Epithelial cell of proximal tubule (primary cell): ENCODE data around the gene LHX5. TPM values are rescaled to one million over a fixed set of nuclear protein-coding genes. Genes with fewer than 3 reads are reported as not detected.

Experiments used
- DNase-seq: peaks from one replicate; pipeline ENCODE4 v3.0.0-alpha.2; 2011; ENCODE audit warnings: low read depth
- H3K4me3 ChIP-seq: 2 replicates; pipeline ENCODE4 v1.5.1; 2011; ENCODE audit warnings: low read depth, mild to moderate bottlenecking, low read length
- total RNA-seq: library from RNA; depleted of rRNA; stranded (reverse); fragments of >200 nt; gene quantifications from 2 replicates; pipeline ENCODE4 v1.2.3, GENCODE V29; 2015
- TF ChIP-seq, protein P1 (sequence below): conservative IDR thresholded peaks from 2 replicates; pipeline ENCODE4 v1.5.1; 2012; ENCODE audit warnings: low read depth, mild to moderate bottlenecking, low read length

Gene LHX5
- total RNA-seq, 1 donor from 2014 or later = 0.06 TPM

DNA sequence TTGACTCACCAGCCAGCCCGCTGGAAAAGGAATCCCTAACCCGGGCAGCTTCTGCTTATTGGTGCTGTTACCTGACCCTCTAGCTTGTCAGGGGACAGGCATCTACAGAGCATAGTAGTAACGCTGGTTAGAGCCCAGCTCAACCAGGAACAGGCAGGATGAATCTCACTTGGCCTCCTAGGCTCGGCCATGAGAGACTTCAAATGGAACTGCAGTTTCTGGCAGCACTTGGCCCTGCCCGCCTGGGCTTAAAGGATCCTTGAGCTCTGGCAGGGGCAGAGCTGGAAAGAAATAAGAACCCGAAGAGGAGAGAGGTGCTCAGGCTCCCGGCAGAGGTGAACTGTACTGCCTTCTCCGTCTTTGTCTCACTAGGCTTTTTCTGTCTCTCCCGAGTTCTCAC lies 2.3 kb upstream of the LHX5 start:
- DNase-seq = no peak
- TF ChIP-seq, protein P1, sequence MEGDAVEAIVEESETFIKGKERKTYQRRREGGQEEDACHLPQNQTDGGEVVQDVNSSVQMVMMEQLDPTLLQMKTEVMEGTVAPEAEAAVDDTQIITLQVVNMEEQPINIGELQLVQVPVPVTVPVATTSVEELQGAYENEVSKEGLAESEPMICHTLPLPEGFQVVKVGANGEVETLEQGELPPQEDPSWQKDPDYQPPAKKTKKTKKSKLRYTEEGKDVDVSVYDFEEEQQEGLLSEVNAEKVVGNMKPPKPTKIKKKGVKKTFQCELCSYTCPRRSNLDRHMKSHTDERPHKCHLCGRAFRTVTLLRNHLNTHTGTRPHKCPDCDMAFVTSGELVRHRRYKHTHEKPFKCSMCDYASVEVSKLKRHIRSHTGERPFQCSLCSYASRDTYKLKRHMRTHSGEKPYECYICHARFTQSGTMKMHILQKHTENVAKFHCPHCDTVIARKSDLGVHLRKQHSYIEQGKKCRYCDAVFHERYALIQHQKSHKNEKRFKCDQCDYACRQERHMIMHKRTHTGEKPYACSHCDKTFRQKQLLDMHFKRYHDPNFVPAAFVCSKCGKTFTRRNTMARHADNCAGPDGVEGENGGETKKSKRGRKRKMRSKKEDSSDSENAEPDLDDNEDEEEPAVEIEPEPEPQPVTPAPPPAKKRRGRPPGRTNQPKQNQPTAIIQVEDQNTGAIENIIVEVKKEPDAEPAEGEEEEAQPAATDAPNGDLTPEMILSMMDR = no peak
- no peak overlapping the region for H3K4me3 ChIP-seq

DNA sequence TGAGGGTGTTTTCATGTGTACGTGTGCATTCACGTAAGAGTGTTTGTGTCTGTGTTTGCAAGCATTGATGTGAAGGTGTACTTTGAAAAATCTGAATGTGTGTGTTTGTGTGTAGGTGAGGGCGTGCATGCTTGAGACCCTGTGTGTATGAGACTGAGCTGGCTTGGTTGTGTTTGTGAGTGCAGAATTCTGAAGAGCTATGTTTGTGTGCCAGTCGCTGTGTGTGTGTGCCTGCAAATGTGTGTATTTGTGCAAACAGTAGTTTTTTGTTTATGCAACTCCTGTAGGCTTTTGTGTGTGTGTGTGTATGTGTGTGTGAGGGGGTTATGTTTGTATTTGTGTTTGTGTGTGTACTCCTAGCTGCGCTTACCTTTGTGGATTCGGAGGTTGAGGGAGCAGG lies 1.7 kb upstream of the LHX5 start:
- H3K4me3 ChIP-seq = no peak overlapping the region
- TF ChIP-seq, protein P1 = no peak
- DNase-seq = no peak

DNA sequence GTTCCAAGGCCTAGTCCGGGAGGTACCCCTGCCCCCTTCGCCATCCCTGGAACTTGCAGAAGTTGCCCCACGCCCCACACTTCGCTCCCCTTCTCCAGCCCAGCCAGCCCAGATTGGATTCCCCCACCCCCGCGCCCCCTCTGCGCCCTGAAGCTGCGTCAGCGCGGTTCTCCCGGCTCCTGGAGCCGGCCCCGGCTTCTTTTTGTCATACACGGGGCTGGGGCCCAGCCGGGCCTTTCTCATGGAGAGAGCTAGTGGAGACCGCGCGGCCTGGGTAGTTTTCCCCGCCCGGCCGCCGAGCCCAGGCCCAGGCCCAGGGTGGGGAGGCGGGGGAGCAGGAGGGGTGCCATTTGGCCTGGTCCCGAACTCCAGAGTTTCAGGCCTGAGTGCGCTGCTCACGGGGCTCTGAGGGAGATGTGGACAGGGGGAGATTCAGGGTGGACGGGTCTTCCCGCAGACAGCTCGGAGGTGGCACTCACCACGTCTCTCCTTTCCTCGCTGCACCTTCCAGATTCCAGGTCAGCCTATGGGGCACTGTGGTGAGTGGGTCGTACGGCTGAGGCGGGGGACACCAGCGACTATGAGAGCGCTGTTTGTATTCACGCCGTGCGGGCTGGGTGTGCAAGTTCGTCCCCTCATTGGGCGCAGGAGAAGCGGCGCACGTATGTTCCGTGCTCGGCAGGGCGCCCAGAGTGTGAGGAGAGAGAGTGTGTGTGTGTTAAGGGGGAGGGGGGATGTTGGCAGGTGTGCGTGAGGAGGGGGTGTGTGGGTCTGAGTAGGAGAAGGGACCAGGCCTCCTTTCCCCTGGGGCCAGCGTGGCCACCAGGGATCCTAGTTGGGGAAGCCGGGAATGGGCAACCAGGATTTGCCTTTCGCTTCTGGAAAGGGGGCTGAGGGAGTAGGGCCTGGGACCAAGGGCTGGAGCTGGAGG lies 785 bp upstream of the LHX5 start:
- DNase-seq = no peak
- no peak overlapping the region for H3K4me3 ChIP-seq
- TF ChIP-seq, protein P1 = no peak

DNA sequence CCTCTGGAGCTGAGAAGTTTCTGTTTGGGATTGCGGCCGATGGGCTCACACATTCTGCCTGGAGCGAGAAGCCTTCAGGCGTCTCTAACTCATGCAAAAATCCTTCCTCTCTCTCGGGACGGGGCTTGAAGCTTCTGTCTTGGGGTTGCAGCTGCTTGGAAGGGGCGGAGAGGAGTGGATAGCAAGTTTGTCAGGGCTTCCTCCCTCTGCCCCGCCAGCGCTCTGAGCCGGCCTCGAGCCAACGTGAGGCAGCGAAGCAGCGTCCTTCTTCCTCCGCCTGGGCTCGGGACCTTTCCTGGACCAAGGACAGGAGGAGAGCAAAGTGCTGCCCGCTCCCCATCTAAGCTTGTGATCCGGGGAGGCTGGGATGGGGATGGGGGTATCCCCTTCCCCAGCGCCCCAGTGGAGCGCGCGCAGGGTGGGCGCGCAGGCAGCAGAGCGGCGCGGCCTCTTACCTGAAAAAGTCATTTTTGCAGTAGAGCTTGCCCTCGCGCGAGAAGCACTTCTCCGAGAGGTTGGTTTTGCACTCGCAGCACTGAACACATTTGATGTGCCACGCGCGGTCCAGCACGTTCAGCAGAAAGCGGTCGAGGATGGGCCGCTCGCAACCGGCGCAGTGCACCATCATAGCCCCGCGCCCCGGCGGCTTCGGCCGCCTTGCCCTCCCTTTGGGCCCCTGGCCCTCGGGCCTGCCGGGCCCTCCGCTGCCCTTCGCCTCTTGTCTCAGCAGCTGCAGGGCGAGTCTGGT lies 626 bp downstream of the LHX5 start:
- TF ChIP-seq, protein P1 = no peak
- no peak overlapping the region for H3K4me3 ChIP-seq
- DNase-seq = no peak

DNA sequence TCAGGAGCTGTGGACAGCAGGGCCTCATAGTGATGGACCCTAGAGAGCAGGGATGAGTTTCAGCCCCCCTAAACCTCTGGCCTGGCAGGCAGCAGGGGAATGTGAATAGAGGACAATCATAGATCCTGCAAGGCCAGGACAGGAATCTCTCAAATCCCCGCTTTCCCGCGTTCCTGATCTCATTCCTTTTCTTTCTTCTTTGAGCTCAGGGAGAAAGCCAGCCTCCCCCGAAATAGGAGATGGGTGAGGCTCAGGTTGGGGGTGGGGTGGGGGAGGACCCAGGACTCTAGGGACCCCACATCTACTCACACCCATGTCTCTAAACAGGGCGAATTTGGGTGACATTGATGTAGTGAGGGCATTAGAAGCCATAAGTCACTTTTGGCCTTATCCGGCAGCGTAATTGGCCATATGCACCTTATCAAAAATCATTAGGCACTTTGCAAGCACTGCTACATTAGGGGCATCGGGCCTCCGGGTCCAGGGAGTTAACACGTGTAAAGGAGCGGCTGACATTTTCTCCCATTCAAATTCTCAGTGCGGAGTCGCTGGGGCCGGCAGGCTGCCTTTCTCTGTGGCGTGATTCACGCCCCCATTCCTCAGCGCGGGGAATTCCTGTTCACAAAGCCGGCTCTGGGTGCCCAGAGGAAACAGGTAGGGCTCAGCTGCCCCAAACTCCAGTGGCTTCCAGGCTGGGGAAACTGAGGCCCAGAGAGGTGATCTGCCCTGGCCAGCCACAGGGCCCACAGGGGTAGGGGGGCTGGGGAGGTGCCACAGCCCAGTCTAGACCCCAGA lies 1.5 kb downstream of the LHX5 start:
- no peak for DNase-seq
- TF ChIP-seq, protein P1 = no peak
- no peak overlapping the region for H3K4me3 ChIP-seq

DNA sequence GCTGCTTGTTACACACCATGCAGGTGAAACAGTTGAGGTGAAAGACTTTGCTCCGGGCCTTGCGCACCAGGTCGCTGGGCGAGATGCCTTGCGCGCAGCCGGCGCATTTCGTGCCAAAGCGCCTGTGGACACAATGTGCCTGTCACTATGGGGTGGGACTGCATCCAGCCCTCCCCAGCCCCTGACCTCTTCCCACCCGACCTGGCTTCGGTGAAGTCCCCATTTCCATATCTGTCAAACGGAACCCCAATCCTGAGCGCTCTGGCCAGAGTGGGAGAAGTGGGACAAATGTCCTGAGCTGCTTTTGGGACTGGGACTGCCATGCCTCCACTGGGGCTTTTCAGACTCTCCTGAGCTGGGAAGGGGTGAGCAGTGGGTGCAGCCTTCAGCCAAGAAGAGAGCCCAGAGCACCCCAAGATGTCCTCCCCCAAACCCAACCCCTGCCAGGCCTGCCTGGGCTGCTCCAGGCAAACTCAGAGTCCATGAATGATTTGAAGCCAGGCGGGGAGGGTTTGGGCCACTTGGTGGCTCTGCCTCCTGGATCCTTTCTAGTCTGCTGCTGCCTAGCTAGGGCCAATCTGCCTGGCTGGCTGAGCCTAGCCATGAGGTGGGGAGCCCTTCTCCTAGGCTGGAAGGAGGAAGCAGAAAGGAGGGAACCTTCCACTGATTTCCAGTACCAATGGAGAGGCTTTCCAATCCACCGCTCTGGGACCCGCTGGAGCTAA lies 2.3 kb downstream of the LHX5 start:
- DNase-seq = no peak
- TF ChIP-seq, protein P1 = no peak

More for the DNA sequence above, 2.3 kb downstream of the LHX5 start:
- no peak overlapping the region for H3K4me3 ChIP-seq
